IMR-90 (cell line): ENCODE data around the gene SURF2. TPM values are rescaled to one million over a fixed set of nuclear protein-coding genes. Genes with fewer than 3 reads are reported as not detected.

ENCODE experiments used
- ATAC-seq: fragments of 200-7000 bp; cut with Tn5 transposase; 2 replicates; pipeline ENCODE4 v1.9.1; 2020; ENCODE audit warnings: low read depth, mild to moderate bottlenecking, moderate library complexity
- BruUV-seq: library from RNA; stranded (reverse); fragments of 400-500 nt; replicated peaks from 2 replicates; lab custom pipeline; 2021; lab: Mats Ljungman, UMichigan
- CTCF ChIA-PET: fragments of 300-600 bp; formaldehyde crosslinking; extraction: SDS; loops from one replicate; lab custom pipeline; 2021; ENCODE audit warnings: antibody characterized with exemption; lab: Yijun Ruan, JAX
- POLR2A ChIA-PET: fragments of 300-600 bp; sonication (Branson Sonifier 250); formaldehyde crosslinking; loops from one replicate; lab custom pipeline; 2022; ENCODE audit warnings: antibody characterized with exemption; ENCODE audit not compliant: unreplicated experiment; lab: Charles Lee
- DNase-seq: peaks from one replicate; pipeline ENCODE4 v3.0.0; 2013
- H2AFZ ChIP-seq: replicated peaks from 2 replicates; pipeline ENCODE3; 2013; ENCODE audit warnings: low read length, mild to moderate bottlenecking; ENCODE audit not compliant: poor library complexity
- H2AK5ac ChIP-seq: 2 replicates; pipeline ENCODE4 v1.6.1; 2013; ENCODE audit warnings: low read depth, low read length, inconsistent platforms
- H2AK9ac ChIP-seq: replicated peaks from 2 replicates; pipeline ENCODE3; 2013; ENCODE audit warnings: mild to moderate bottlenecking, low read depth, low read length, moderate library complexity; ENCODE audit not compliant: poor library complexity
- H2BK120ac ChIP-seq: 2 replicates; pipeline ENCODE4 v1.6.1; 2013; ENCODE audit warnings: low read depth, low read length, inconsistent platforms
- H2BK15ac ChIP-seq: 3 replicates; pipeline ENCODE4 v1.6.1; 2013; ENCODE audit warnings: low read depth, low read length, inconsistent platforms
- H2BK20ac ChIP-seq: 2 replicates; pipeline ENCODE4 v1.6.1; 2013; ENCODE audit warnings: low read depth, mild to moderate bottlenecking, inconsistent platforms, low read length, moderate library complexity
- H2BK5ac ChIP-seq: 2 replicates; pipeline ENCODE4 v1.6.1; 2013; ENCODE audit warnings: mild to moderate bottlenecking, low read depth, low read length, inconsistent platforms; ENCODE audit not compliant: poor library complexity, severe bottlenecking
- H3K14ac ChIP-seq: replicated peaks from 2 replicates; pipeline ENCODE4 v1.6.1; 2013; ENCODE audit warnings: low read depth, low read length, inconsistent platforms
- H3K18ac ChIP-seq: 2 replicates; pipeline ENCODE4 v1.6.1; 2013; ENCODE audit warnings: low read depth, low read length, control low read depth
- H3K23ac ChIP-seq: 2 replicates; pipeline ENCODE4 v1.6.1; 2013; ENCODE audit warnings: low read depth, low read length, inconsistent platforms
- H3K27ac ChIP-seq: 2 replicates; pipeline ENCODE4 v1.5.1; 2013; ENCODE audit warnings: mild to moderate bottlenecking, control low read depth, low read length; ENCODE audit not compliant: insufficient read depth
- H3K27me3 ChIP-seq: 2 replicates; pipeline ENCODE4 v1.6.1; 2013; ENCODE audit warnings: low read length; ENCODE audit not compliant: control insufficient read depth, insufficient read depth
- H3K36me3 ChIP-seq: 2 replicates; pipeline ENCODE4 v1.6.1; 2013; ENCODE audit warnings: low read length, mixed read lengths; ENCODE audit not compliant: control insufficient read depth, insufficient read depth
- H3K4ac ChIP-seq: 2 replicates; pipeline ENCODE4 v1.6.1; 2013; ENCODE audit warnings: low read depth, low read length, inconsistent platforms
- H3K4me1 ChIP-seq: 2 replicates; pipeline ENCODE4 v1.6.1; 2013; ENCODE audit warnings: low read length, mixed read lengths; ENCODE audit not compliant: control insufficient read depth, insufficient read depth
- H3K4me2 ChIP-seq: 2 replicates; pipeline ENCODE4 v1.6.1; 2013; ENCODE audit warnings: low read depth, mild to moderate bottlenecking, control low read depth, low read length, moderate library complexity
- H3K4me3 ChIP-seq: 2 replicates; pipeline ENCODE4 v1.5.1; 2013; ENCODE audit warnings: low read depth, mild to moderate bottlenecking, control low read depth, low read length, moderate library complexity; ENCODE audit not compliant: insufficient read depth
- H3K56ac ChIP-seq: 2 replicates; pipeline ENCODE4 v1.6.1; 2013; ENCODE audit warnings: low read length, inconsistent platforms; ENCODE audit not compliant: insufficient read depth; ENCODE audit errors: extremely low read depth
- H3K79me1 ChIP-seq, 2 experiments: 2 replicates each; pipeline ENCODE4 v1.6.1; 2013; ENCODE audit warnings: low read length in 2 of 2, inconsistent platforms in 1 of 2, low read depth in 1 of 2
- H3K9ac ChIP-seq: 2 replicates; pipeline ENCODE4 v1.6.1; 2013; ENCODE audit warnings: low read depth, low read length, control low read depth
- H3K9me1 ChIP-seq: 2 replicates; pipeline ENCODE4 v1.6.1; 2013; ENCODE audit warnings: low read length, inconsistent platforms; ENCODE audit not compliant: insufficient read depth
- H3K9me3 ChIP-seq: 2 replicates; pipeline ENCODE4 v1.6.1; 2013; ENCODE audit warnings: low read length; ENCODE audit not compliant: control insufficient read depth, insufficient read depth
- H4K20me1 ChIP-seq: 2 replicates; pipeline ENCODE4 v1.6.1; 2013; ENCODE audit warnings: low read length, inconsistent platforms; ENCODE audit not compliant: insufficient read depth
- H4K5ac ChIP-seq: 2 replicates; pipeline ENCODE4 v1.6.1; 2013; ENCODE audit warnings: mild to moderate bottlenecking, low read depth, low read length, control low read depth
- H4K8ac ChIP-seq, 2 experiments: 2 replicates each; pipeline ENCODE4 v1.6.1; 2013; ENCODE audit warnings: low read depth in 2 of 2, low read length in 2 of 2, control low read depth in 1 of 2, inconsistent platforms in 1 of 2
- H4K91ac ChIP-seq: 2 replicates; pipeline ENCODE4 v1.6.1; 2013; ENCODE audit warnings: low read depth, low read length, inconsistent platforms; ENCODE audit not compliant: insufficient read depth
- BHLHE40 ChIP-seq: fragments of 150-350 bp; IDR thresholded peaks from 2 replicates; pipeline ENCODE4 v1.6.1; 2016; ENCODE audit warnings: mild to moderate bottlenecking, low read depth, low read length
- CEBPB ChIP-seq: IDR thresholded peaks from 2 replicates; pipeline ENCODE4 v1.6.1; 2012; ENCODE audit warnings: low read depth, low read length, improper control_type of control experiment
- CHD1 ChIP-seq: IDR thresholded peaks from 2 replicates; pipeline ENCODE4 v1.6.1; 2012; ENCODE audit warnings: low read depth, low read length, improper control_type of control experiment
- FOS ChIP-seq: fragments of 150-350 bp; IDR thresholded peaks from 2 replicates; pipeline ENCODE4 v1.6.1; 2016; ENCODE audit warnings: low read depth, low read length
- MAFK ChIP-seq: IDR thresholded peaks from 2 replicates; pipeline ENCODE4 v1.6.1; 2012; ENCODE audit warnings: low read depth, low read length, improper control_type of control experiment
- MAZ ChIP-seq: IDR thresholded peaks from 2 replicates; pipeline ENCODE4 v1.6.1; 2012; ENCODE audit warnings: low read depth, mild to moderate bottlenecking, low read length, improper control_type of control experiment, moderate library complexity, borderline replicate concordance
- MXI1 ChIP-seq: IDR thresholded peaks from 2 replicates; pipeline ENCODE4 v1.6.1; 2012; ENCODE audit warnings: low read depth, mild to moderate bottlenecking, low read length, moderate library complexity, borderline replicate concordance
- NFE2L2 ChIP-seq: fragments of 150-350 bp; IDR thresholded peaks from 2 replicates; pipeline ENCODE4 v1.6.1; 2016; ENCODE audit warnings: low read depth, mild to moderate bottlenecking, low read length
- POLR2A ChIP-seq: IDR thresholded peaks from 2 replicates; pipeline ENCODE4 v1.6.1; 2012; ENCODE audit warnings: mild to moderate bottlenecking, low read depth, low read length
- RAD21 ChIP-seq: IDR thresholded peaks from 2 replicates; pipeline ENCODE4 v1.6.1; 2012; ENCODE audit warnings: low read length, improper control_type of control experiment
- RCOR1 ChIP-seq: IDR thresholded peaks from 2 replicates; pipeline ENCODE4 v1.6.1; 2012; ENCODE audit warnings: mild to moderate bottlenecking, low read length, improper control_type of control experiment; ENCODE audit not compliant: insufficient replicate concordance
- RFX5 ChIP-seq: IDR thresholded peaks from 2 replicates; pipeline ENCODE4 v1.8.0; 2012; ENCODE audit warnings: low read depth, mild to moderate bottlenecking, low read length, moderate library complexity
- SMC3 ChIP-seq: fragments of 150-350 bp; IDR thresholded peaks from 2 replicates; pipeline ENCODE4 v1.6.1; 2016; ENCODE audit warnings: low read depth, mild to moderate bottlenecking, antibody characterized with exemption, low read length, moderate library complexity
- USF2 ChIP-seq: fragments of 150-350 bp; IDR thresholded peaks from 2 replicates; pipeline ENCODE4 v1.6.1; 2017; ENCODE audit warnings: mild to moderate bottlenecking, antibody characterized with exemption, low read length, low read depth
- WGBS, 2 experiments: methylation state at CpG; one replicate each; pipeline versions ENCODE4 v1.1.5 to v1.1.7; 2013; ENCODE audit warnings: missing lambda C conversion rate in 2 of 2; ENCODE audit not compliant: insufficient read length in 1 of 2; ENCODE audit errors: extremely low coverage in 2 of 2; 5-methylcytosine and 5-hydroxymethylcytosine counted together
- dilution Hi-C: fragments of 300-500 bp; cut with HindIII; formaldehyde crosslinking; loops from one replicate; pipeline ENCODE4 v1.14.3; 2018; ENCODE audit warnings: low sequenced_read_pairs; ENCODE audit not compliant: unreplicated experiment
- in situ Hi-C: fragments of 300-500 bp; cut with MboI; formaldehyde crosslinking; loops from 3 replicates; pipeline ENCODE4 v1.14.3; 2019; ENCODE audit warnings: low sequenced_read_pairs, inconsistent platforms, mixed read lengths
- intact Hi-C: fragments of 100-400 bp; cut with micrococcal nuclease; formaldehyde crosslinking; loops from 2 replicates; pipeline ENCODE4 v1.10.0; 2022
- polyA plus RNA-seq, 3 experiments: library from polyadenylated mRNA; depleted of rRNA; stranded (reverse); fragments of >200 nt; gene quantifications; 2 replicates each; pipeline ENCODE4 v1.2.3, GENCODE V29; 2012; ENCODE audit warnings: low replicate concordance in 1 of 3
- total RNA-seq: library from RNA; depleted of rRNA; stranded (reverse); fragments of >200 nt; gene quantifications from 2 replicates; pipeline ENCODE4 v1.2.3, GENCODE V29; 2012
- TF ChIP-seq, protein P1 (sequence below): conservative IDR thresholded peaks from 2 replicates; pipeline ENCODE4 v1.5.1; 2012; ENCODE audit warnings: mild to moderate bottlenecking, low read depth, low read length, improper control_type of control experiment
- TF ChIP-seq, protein P2 (sequence below): fragments of 150-350 bp; IDR thresholded peaks from 2 replicates; pipeline ENCODE4 v1.6.1; 2016; ENCODE audit warnings: low read depth, mild to moderate bottlenecking, low read length, moderate library complexity, borderline replicate concordance

The SURF2 gene
- total and polyA plus RNA-seq, 2 of the 4 experiments (the other 2 are of a cell fraction) = 9.9 to 16.3 TPM

- POLR2A ChIA-PET = no interaction called here
- H2BK5ac ChIP-seq = no peak overlapping the region
- peak overlapping the region; percentile 75 for H2AFZ ChIP-seq
- peaks cover 22 to 79% of the 10 kb centered on the region in 2 experiments for H3K79me1 ChIP-seq
- TF ChIP-seq CEBPB = no peak
- TF ChIP-seq RFX5 = no peak
- TF ChIP-seq FOS = no peak
- TF ChIP-seq MAZ = no peak
- TF ChIP-seq MAFK = no peak
- TF ChIP-seq CHD1 = no peak
- no peak for TF ChIP-seq SMC3
- TF ChIP-seq RCOR1 = no peak
- TF ChIP-seq, protein P1, sequence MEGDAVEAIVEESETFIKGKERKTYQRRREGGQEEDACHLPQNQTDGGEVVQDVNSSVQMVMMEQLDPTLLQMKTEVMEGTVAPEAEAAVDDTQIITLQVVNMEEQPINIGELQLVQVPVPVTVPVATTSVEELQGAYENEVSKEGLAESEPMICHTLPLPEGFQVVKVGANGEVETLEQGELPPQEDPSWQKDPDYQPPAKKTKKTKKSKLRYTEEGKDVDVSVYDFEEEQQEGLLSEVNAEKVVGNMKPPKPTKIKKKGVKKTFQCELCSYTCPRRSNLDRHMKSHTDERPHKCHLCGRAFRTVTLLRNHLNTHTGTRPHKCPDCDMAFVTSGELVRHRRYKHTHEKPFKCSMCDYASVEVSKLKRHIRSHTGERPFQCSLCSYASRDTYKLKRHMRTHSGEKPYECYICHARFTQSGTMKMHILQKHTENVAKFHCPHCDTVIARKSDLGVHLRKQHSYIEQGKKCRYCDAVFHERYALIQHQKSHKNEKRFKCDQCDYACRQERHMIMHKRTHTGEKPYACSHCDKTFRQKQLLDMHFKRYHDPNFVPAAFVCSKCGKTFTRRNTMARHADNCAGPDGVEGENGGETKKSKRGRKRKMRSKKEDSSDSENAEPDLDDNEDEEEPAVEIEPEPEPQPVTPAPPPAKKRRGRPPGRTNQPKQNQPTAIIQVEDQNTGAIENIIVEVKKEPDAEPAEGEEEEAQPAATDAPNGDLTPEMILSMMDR = no peak
- TF ChIP-seq, protein P2, sequence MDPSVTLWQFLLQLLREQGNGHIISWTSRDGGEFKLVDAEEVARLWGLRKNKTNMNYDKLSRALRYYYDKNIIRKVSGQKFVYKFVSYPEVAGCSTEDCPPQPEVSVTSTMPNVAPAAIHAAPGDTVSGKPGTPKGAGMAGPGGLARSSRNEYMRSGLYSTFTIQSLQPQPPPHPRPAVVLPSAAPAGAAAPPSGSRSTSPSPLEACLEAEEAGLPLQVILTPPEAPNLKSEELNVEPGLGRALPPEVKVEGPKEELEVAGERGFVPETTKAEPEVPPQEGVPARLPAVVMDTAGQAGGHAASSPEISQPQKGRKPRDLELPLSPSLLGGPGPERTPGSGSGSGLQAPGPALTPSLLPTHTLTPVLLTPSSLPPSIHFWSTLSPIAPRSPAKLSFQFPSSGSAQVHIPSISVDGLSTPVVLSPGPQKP = no peak
- no peak for TF ChIP-seq RAD21
- TF ChIP-seq NFE2L2 = no peak
- TF ChIP-seq POLR2A = no peak
- no peak for TF ChIP-seq USF2
- TF ChIP-seq MXI1 = no peak
- TF ChIP-seq BHLHE40 = no peak
- peaks cover 10% of the 10 kb centered on the region; the same call in 1 of the 2 replicates for H3K4me1 ChIP-seq
- peak overlapping the region; percentile 66 for H3K4ac ChIP-seq
- H4K8ac ChIP-seq = peak overlapping the region; percentile 82 to 85; a peak in 2 of 4 replicates
- H3K36me3 ChIP-seq = peaks cover 42% of the 10 kb centered on the region
- H2BK15ac ChIP-seq = no peak overlapping the region
- peak overlapping the region; percentile 87 for H3K9ac ChIP-seq
- H2AK5ac ChIP-seq = peak overlapping the region; percentile 66
- peak overlapping the region; percentile 79 for H4K5ac ChIP-seq
- peak overlapping the region; percentile 60; the same call in 1 of the 2 replicates for H3K56ac ChIP-seq
- no peaks in the 10 kb centered on the region for H3K9me3 ChIP-seq
- in situ Hi-C loops = no loop called here
- DNase-seq (no peak), ATAC-seq (peak; percentile 19)
- peaks cover 51% of the 10 kb centered on the region for H4K20me1 ChIP-seq
- H3K9me1 ChIP-seq = no peaks in the 10 kb centered on the region; the same call in 1 of the 2 replicates
- no peak overlapping the region; the same call in 1 of the 2 replicates for H3K14ac ChIP-seq
- 1% methylated on average over 13 of the region's 31 CpGs; no CpG with 5 or more reads in 1 of the 2 experiments for WGBS, 2 experiments
- BruUV-seq = no TSS peak
- H2BK20ac ChIP-seq = no peak overlapping the region
- H3K27me3 ChIP-seq = no peaks in the 10 kb centered on the region
- H4K91ac ChIP-seq = no peak overlapping the region
- H3K18ac ChIP-seq = no peak overlapping the region
- peak overlapping the region; percentile 96 for H2AK9ac ChIP-seq
- peak overlapping the region; percentile 97 for H3K4me2 ChIP-seq
- no peak overlapping the region for H2BK120ac ChIP-seq
- CTCF ChIA-PET = no interaction called here
- peak overlapping the region; percentile 99 for H3K4me3 ChIP-seq
- H3K27ac ChIP-seq = peak overlapping the region; percentile 45
- H3K23ac ChIP-seq = peak overlapping the region; percentile 75; the same call in 1 of the 2 replicates
- dilution Hi-C loops = no loop called here
- intact Hi-C loops = loop anchor here (2.0 kb wide), 1 partner anchor 131 kb away; no protein-coding TSS in a partner anchor
Measured at GRCh38 chr9:133355881-133356357, 431 bp upstream of the SURF2 start.
